Measurements from ENCODE around the gene CTNNA1.

The CTNNA1 gene

DNA sequence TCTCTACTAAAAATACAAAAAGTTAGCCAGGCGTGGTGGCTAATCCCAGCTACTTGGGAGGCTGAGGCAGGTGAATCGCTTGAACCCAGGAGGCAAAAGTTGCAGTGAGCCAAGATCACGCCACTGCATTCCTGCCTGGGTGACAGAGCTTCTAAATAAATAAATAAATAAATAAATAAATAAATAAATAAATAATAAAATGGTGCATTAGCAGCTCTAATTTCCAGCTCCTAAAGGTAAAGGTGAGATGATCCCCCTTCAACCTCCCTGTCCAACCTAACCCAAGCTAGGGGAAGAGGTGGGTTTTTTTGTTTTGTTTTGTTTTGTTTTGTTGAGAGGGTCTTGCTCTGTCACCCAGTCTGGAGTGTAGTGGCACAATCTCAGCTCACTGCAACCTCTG, 49.4 kb upstream of the CTNNA1 start (continued):
- TF ChIP-seq, protein P1, sequence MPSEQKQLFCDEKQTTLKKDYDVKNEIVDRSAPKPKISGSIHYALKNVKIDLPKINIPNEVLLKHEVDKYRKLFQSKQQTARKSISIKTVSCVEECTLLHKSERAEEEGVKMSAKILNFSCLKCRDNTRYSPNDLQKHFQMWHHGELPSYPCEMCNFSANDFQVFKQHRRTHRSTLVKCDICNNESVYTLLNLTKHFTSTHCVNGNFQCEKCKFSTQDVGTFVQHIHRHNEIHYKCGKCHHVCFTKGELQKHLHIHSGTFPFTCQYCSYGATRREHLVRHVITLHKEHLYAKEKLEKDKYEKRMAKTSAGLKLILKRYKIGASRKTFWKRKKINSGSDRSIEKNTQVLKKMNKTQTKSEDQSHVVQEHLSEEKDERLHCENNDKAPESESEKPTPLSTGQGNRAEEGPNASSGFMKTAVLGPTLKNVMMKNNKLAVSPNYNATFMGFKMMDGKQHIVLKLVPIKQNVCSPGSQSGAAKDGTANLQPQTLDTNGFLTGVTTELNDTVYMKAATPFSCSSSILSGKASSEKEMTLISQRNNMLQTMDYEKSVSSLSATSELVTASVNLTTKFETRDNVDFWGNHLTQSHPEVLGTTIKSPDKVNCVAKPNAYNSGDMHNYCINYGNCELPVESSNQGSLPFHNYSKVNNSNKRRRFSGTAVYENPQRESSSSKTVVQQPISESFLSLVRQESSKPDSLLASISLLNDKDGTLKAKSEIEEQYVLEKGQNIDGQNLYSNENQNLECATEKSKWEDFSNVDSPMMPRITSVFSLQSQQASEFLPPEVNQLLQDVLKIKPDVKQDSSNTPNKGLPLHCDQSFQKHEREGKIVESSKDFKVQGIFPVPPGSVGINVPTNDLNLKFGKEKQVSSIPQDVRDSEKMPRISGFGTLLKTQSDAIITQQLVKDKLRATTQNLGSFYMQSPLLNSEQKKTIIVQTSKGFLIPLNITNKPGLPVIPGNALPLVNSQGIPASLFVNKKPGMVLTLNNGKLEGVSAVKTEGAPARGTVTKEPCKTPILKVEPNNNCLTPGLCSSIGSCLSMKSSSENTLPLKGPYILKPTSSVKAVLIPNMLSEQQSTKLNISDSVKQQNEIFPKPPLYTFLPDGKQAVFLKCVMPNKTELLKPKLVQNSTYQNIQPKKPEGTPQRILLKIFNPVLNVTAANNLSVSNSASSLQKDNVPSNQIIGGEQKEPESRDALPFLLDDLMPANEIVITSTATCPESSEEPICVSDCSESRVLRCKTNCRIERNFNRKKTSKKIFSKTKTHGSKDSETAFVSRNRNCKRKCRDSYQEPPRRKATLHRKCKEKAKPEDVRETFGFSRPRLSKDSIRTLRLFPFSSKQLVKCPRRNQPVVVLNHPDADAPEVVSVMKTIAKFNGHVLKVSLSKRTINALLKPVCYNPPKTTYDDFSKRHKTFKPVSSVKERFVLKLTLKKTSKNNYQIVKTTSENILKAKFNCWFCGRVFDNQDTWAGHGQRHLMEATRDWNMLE (tag by site-specific recombination; conservative IDR thresholded peaks at IDR 0.05; ENCODE audit: low read depth): peak; percentile 96
- TF ChIP-seq ZXDB (tag by site-specific recombination; IDR thresholded peaks at IDR 0.05): peak; percentile 62; the same call in 1 of the 2 replicates
- peak; percentile 41 for TF ChIP-seq ZNF529 (tag by site-specific recombination; IDR thresholded peaks at IDR 0.05; ENCODE audit: insufficient replicate concordance)
- TF ChIP-seq, protein P2, sequence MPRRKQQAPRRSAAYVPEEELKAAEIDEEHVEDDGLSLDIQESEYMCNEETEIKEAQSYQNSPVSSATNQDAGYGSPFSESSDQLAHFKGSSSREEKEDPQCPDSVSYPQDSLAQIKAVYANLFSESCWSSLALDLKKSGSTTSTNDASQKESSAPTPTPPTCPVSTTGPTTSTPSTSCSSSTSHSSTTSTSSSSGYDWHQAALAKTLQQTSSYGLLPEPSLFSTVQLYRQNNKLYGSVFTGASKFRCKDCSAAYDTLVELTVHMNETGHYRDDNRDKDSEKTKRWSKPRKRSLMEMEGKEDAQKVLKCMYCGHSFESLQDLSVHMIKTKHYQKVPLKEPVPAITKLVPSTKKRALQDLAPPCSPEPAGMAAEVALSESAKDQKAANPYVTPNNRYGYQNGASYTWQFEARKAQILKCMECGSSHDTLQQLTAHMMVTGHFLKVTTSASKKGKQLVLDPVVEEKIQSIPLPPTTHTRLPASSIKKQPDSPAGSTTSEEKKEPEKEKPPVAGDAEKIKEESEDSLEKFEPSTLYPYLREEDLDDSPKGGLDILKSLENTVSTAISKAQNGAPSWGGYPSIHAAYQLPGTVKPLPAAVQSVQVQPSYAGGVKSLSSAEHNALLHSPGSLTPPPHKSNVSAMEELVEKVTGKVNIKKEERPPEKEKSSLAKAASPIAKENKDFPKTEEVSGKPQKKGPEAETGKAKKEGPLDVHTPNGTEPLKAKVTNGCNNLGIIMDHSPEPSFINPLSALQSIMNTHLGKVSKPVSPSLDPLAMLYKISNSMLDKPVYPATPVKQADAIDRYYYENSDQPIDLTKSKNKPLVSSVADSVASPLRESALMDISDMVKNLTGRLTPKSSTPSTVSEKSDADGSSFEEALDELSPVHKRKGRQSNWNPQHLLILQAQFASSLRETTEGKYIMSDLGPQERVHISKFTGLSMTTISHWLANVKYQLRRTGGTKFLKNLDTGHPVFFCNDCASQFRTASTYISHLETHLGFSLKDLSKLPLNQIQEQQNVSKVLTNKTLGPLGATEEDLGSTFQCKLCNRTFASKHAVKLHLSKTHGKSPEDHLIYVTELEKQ (tag by site-specific recombination; IDR thresholded peaks at IDR 0.05; ENCODE audit: borderline replicate concordance): peak; percentile 21; the same call in 1 of the 2 replicates
- TF ChIP-seq, protein P3, sequence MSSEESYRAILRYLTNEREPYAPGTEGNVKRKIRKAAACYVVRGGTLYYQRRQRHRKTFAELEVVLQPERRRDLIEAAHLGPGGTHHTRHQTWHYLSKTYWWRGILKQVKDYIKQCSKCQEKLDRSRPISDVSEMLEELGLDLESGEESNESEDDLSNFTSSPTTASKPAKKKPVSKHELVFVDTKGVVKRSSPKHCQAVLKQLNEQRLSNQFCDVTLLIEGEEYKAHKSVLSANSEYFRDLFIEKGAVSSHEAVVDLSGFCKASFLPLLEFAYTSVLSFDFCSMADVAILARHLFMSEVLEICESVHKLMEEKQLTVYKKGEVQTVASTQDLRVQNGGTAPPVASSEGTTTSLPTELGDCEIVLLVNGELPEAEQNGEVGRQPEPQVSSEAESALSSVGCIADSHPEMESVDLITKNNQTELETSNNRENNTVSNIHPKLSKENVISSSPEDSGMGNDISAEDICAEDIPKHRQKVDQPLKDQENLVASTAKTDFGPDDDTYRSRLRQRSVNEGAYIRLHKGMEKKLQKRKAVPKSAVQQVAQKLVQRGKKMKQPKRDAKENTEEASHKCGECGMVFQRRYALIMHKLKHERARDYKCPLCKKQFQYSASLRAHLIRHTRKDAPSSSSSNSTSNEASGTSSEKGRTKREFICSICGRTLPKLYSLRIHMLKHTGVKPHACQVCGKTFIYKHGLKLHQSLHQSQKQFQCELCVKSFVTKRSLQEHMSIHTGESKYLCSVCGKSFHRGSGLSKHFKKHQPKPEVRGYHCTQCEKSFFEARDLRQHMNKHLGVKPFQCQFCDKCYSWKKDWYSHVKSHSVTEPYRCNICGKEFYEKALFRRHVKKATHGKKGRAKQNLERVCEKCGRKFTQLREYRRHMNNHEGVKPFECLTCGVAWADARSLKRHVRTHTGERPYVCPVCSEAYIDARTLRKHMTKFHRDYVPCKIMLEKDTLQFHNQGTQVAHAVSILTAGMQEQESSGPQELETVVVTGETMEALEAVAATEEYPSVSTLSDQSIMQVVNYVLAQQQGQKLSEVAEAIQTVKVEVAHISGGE (tag by site-specific recombination; conservative IDR thresholded peaks at IDR 0.05; ENCODE audit: low read depth): peak; percentile 78
- peak; percentile 85; the same call in 1 of the 2 replicates for TF ChIP-seq ZNF140 (tag by site-specific recombination; IDR thresholded peaks at IDR 0.05)
- TF ChIP-seq ZNF223 (tag by site-specific recombination; IDR thresholded peaks at IDR 0.05): peak; percentile 68; the same call in 1 of the 2 replicates
- peak; percentile 11; the same call in 1 of the 2 replicates for TF ChIP-seq ZFP3 (tag by site-specific recombination; IDR thresholded peaks at IDR 0.05; ENCODE audit: low read depth)
- TF ChIP-seq RBAK (tag by site-specific recombination; IDR thresholded peaks at IDR 0.05): 0 out of 2 replicates have a peak, but pooled peaks have one; percentile 41
- 0 out of 2 replicates have a peak, but pooled peaks have one; percentile 60 for TF ChIP-seq ZFP37 (tag by site-specific recombination; IDR thresholded peaks at IDR 0.05)
- peak; percentile 93 for TF ChIP-seq ZNF426 (tag by site-specific recombination; IDR thresholded peaks at IDR 0.05)
- TF ChIP-seq MZF1 (tag by site-specific recombination; IDR thresholded peaks at IDR 0.05; ENCODE audit: borderline replicate concordance): peak; percentile 39; the same call in 1 of the 2 replicates
- 0 out of 2 replicates have a peak, but pooled peaks have one; percentile 15 for TF ChIP-seq ZNF16 (tag by site-specific recombination; IDR thresholded peaks at IDR 0.05; ENCODE audit: low read depth)
- peak; percentile 88 for TF ChIP-seq ZNF19 (tag by site-specific recombination; IDR thresholded peaks at IDR 0.05; ENCODE audit: low read depth)
- TF ChIP-seq ZNF394 (tag by site-specific recombination; IDR thresholded peaks at IDR 0.05; ENCODE audit: borderline replicate concordance): peak; percentile 97
- peak; percentile 76 for TF ChIP-seq ZBTB21 (tag by site-specific recombination; IDR thresholded peaks at IDR 0.05)
- 0 out of 2 replicates have a peak, but pooled peaks have one; percentile 61 for TF ChIP-seq ZNF530 (tag by site-specific recombination; IDR thresholded peaks at IDR 0.05; ENCODE audit: low read depth)
- TF ChIP-seq GFI1B (tag by site-specific recombination; IDR thresholded peaks at IDR 0.05): 0 out of 2 replicates have a peak, but pooled peaks have one; percentile 42
- peak; percentile 84; the same call in 1 of the 2 replicates for TF ChIP-seq ZNF560 (tag by site-specific recombination; IDR thresholded peaks at IDR 0.05; ENCODE audit: borderline replicate concordance)

All from HEK293 (cell line).